CD4-positive, alpha-beta T cell (primary cell): Measurements from ENCODE around the gene KCNIP4. TPM values are rescaled to one million over a fixed set of nuclear protein-coding genes. Genes with fewer than 3 reads are reported as not detected.

Experiments used
- ATAC-seq: fragments of 200-7000 bp; cut with Tn5 transposase; one replicate; pipeline ENCODE4 v1.10.0; 2022; ENCODE audit warnings: mild to moderate bottlenecking; ENCODE audit not compliant: poor library complexity
- CTCF ChIA-PET: fragments of 350-600 bp; sonication (Branson Sonifier 250); formaldehyde crosslinking; loops from one replicate; lab custom pipeline; 2021; ENCODE audit warnings: antibody characterized with exemption, inconsistent platforms; lab: Charles Lee
- POLR2A ChIA-PET: fragments of 350-600 bp; sonication (Branson Sonifier 250); formaldehyde crosslinking; loops from one replicate; lab custom pipeline; 2021; ENCODE audit warnings: antibody characterized with exemption, inconsistent platforms; lab: Charles Lee
- DNase-seq, 14 experiments: peaks; one replicate each; pipeline ENCODE4 v3.0.0-alpha.2; 2013 to 2020; ENCODE audit warnings: mixed read lengths in 2 of 14
- H3K27ac ChIP-seq, 2 donors: one replicate each; pipeline versions ENCODE4 v1.5.1 to v1.7.0; 2013; ENCODE audit warnings: low read length in 2 of 2, low read depth in 1 of 2, mild to moderate bottlenecking in 1 of 2
- H3K27me3 ChIP-seq, 2 experiments: 1 replicate in 1 of 2; 2 replicates in 1 of 2; pipeline versions ENCODE4 v1.6.1 to v1.7.0; 2013; ENCODE audit warnings: low read length in 2 of 2, control low read depth in 1 of 2, mild to moderate bottlenecking in 1 of 2, moderate library complexity in 1 of 2; ENCODE audit not compliant: insufficient read depth in 2 of 2, control insufficient read depth in 1 of 2
- H3K36me3 ChIP-seq: one replicate; pipeline ENCODE4 v1.6.1; 2013; ENCODE audit warnings: low read length, control low read depth; ENCODE audit not compliant: insufficient read depth
- H3K4me1 ChIP-seq: one replicate; pipeline ENCODE4 v1.6.1; 2013; ENCODE audit warnings: low read length, control low read depth; ENCODE audit not compliant: insufficient read depth
- H3K4me3 ChIP-seq: one replicate; pipeline ENCODE4 v1.5.1; 2013; ENCODE audit warnings: mild to moderate bottlenecking, low read length, moderate library complexity
- H3K9me3 ChIP-seq, 2 experiments: 1 replicate in 1 of 2; 2 replicates in 1 of 2; pipeline versions ENCODE4 v1.6.1 to v1.7.0; 2013; ENCODE audit warnings: low read length in 2 of 2, mild to moderate bottlenecking in 2 of 2, control low read depth in 1 of 2, moderate library complexity in 1 of 2; ENCODE audit not compliant: control insufficient read depth in 1 of 2, insufficient read depth in 1 of 2
- H3K27ac Mint-ChIP-seq: one replicate; pipeline ENCODE4 v1.8.0; 2020; ENCODE audit warnings: mixed read lengths
- H3K27me3 Mint-ChIP-seq: one replicate; pipeline ENCODE4 v1.8.0; 2021; ENCODE audit warnings: mixed read lengths
- H3K36me3 Mint-ChIP-seq: one replicate; pipeline ENCODE4 v1.8.0; 2021; ENCODE audit warnings: low read depth, mixed read lengths
- H3K4me1 Mint-ChIP-seq: one replicate; pipeline ENCODE4 v1.8.0; 2021; ENCODE audit warnings: low read depth, mixed read lengths
- H3K4me3 Mint-ChIP-seq: one replicate; pipeline ENCODE4 v1.8.0; 2020; ENCODE audit warnings: mild to moderate bottlenecking, mixed read lengths
- H3K9me3 Mint-ChIP-seq: one replicate; pipeline ENCODE4 v1.8.0; 2020; ENCODE audit warnings: mixed read lengths
- intact Hi-C, 2 experiments: fragments of 100-400 bp; cut with DNase I in 1 of 2; cut with micrococcal nuclease in 1 of 2; formaldehyde crosslinking; loops; one replicate each; pipeline versions ENCODE4 v1.15.1 to v1.9.0; 2023 to 2025; cut with DNase I, micrococcal nuclease
- total RNA-seq, 174 experiments: library from RNA in 2 of 174; stranded (reverse) in 2 of 174; gene quantifications; one replicate each; pipeline ENCODE4 v1.2.3 and lab custom pipeline; 2021 to 2026
- TF ChIP-seq, protein P1 (sequence below): fragments of 200-600 bp; IDR thresholded peaks from one replicate; pipeline ENCODE4 v1.8.0; 2022; ENCODE audit warnings: antibody characterized with exemption, mild to moderate bottlenecking

The KCNIP4 gene
- total RNA-seq, 2 experiments from 2014 or later = not detected

- H3K4me3 Mint-ChIP-seq = no peak overlapping the region
- H3K27me3 Mint-ChIP-seq = no peaks in the 10 kb centered on the region
- ChIA-PET POLR2A (no interaction called here), CTCF (no interaction called here)
- H3K9me3 Mint-ChIP-seq = peaks cover 8% of the 10 kb centered on the region
- DNase-seq (no peak), ATAC-seq (no peak)
- H3K27me3 ChIP-seq = no peaks in the 10 kb centered on the region
- no peak overlapping the region for H3K27ac Mint-ChIP-seq
- no peaks in the 10 kb centered on the region for H3K36me3 Mint-ChIP-seq
- H3K4me1 ChIP-seq = no peaks in the 10 kb centered on the region
- no peak overlapping the region for H3K4me3 ChIP-seq
- H3K4me1 Mint-ChIP-seq = no peaks in the 10 kb centered on the region
- TF ChIP-seq, protein P1, sequence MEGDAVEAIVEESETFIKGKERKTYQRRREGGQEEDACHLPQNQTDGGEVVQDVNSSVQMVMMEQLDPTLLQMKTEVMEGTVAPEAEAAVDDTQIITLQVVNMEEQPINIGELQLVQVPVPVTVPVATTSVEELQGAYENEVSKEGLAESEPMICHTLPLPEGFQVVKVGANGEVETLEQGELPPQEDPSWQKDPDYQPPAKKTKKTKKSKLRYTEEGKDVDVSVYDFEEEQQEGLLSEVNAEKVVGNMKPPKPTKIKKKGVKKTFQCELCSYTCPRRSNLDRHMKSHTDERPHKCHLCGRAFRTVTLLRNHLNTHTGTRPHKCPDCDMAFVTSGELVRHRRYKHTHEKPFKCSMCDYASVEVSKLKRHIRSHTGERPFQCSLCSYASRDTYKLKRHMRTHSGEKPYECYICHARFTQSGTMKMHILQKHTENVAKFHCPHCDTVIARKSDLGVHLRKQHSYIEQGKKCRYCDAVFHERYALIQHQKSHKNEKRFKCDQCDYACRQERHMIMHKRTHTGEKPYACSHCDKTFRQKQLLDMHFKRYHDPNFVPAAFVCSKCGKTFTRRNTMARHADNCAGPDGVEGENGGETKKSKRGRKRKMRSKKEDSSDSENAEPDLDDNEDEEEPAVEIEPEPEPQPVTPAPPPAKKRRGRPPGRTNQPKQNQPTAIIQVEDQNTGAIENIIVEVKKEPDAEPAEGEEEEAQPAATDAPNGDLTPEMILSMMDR = no peak
- H3K9me3 ChIP-seq = peaks cover 0 to 3% of the 10 kb centered on the region in 2 experiments
- no peaks in the 10 kb centered on the region for H3K36me3 ChIP-seq
- no peak overlapping the region for H3K27ac ChIP-seq
- intact Hi-C loops = no loop called here
These were observed 1058.7 kb downstream of the KCNIP4 start for GRCh38 chr4:20889901-20890300.

- CTCF ChIA-PET = no interaction called here
- H3K36me3 Mint-ChIP-seq = no peaks in the 10 kb centered on the region
- no peak for DNase-seq
- no peaks in the 10 kb centered on the region for H3K9me3 ChIP-seq
- POLR2A ChIA-PET = no interaction called here
- TF ChIP-seq, protein P1 = no peak
- no peak overlapping the region for H3K27ac ChIP-seq
- H3K4me3 ChIP-seq = no peak overlapping the region
- H3K4me1 ChIP-seq = no peaks in the 10 kb centered on the region
- H3K4me3 Mint-ChIP-seq = no peak overlapping the region
- H3K4me1 Mint-ChIP-seq = no peaks in the 10 kb centered on the region
- no peak for ATAC-seq
- no peaks in the 10 kb centered on the region for H3K36me3 ChIP-seq
- H3K9me3 Mint-ChIP-seq = peaks cover 18% of the 10 kb centered on the region
- intact Hi-C loops = no loop called here
- H3K27ac Mint-ChIP-seq = no peak overlapping the region
- H3K27me3 ChIP-seq = no peaks in the 10 kb centered on the region
- H3K27me3 Mint-ChIP-seq = no peaks in the 10 kb centered on the region
These were observed 1064.9 kb downstream of the KCNIP4 start for GRCh38 chr4:20883677-20884076.

GRCh38 chr4:20883231-20883630 is 1065.3 kb downstream of the KCNIP4 start:
- ChIA-PET POLR2A (no interaction called here), CTCF (no interaction called here)
- Mint-ChIP-seq H3K27ac (no peak overlapping the region), H3K36me3 (no peaks in the 10 kb centered on the region), H3K4me1 (no peaks in the 10 kb centered on the region), H3K27me3 (no peaks in the 10 kb centered on the region), H3K4me3 (no peak overlapping the region), H3K9me3 (peaks cover 18% of the 10 kb centered on the region)
- H3K9me3 ChIP-seq = no peaks in the 10 kb centered on the region
- no peak for DNase-seq
- H3K36me3 ChIP-seq = no peaks in the 10 kb centered on the region
- ATAC-seq = no peak
- H3K4me1 ChIP-seq = no peaks in the 10 kb centered on the region
- H3K27me3 ChIP-seq = no peaks in the 10 kb centered on the region
- TF ChIP-seq, protein P1 = no peak
- H3K27ac ChIP-seq = no peak overlapping the region
- intact Hi-C loops = no loop called here
- no peak overlapping the region for H3K4me3 ChIP-seq
